Ishikawa (cell line): ENCODE results near the gene GPR153.

Experiments
- CEBPB ChIP-seq: IDR thresholded peaks from 2 replicates; pipeline ENCODE4 v1.6.1; 2012
- CREB1 ChIP-seq: IDR thresholded peaks from 2 replicates; pipeline ENCODE4 v1.6.1; 2012; ENCODE audit warnings: low read depth
- EGR1 ChIP-seq: IDR thresholded peaks from 2 replicates; pipeline ENCODE4 v1.6.1; 2012
- EP300 ChIP-seq: IDR thresholded peaks from 2 replicates; pipeline ENCODE4 v1.6.1; 2012; ENCODE audit warnings: borderline replicate concordance
- MAX ChIP-seq: IDR thresholded peaks from 2 replicates; pipeline ENCODE4 v1.6.1; 2012
- RAD21 ChIP-seq: IDR thresholded peaks from 2 replicates; pipeline ENCODE4 v1.6.1; 2012; ENCODE audit warnings: low read depth
- TEAD4 ChIP-seq: IDR thresholded peaks from 2 replicates; pipeline ENCODE4 v1.6.1; 2012
- TF ChIP-seq, protein P1 (sequence below): IDR thresholded peaks from 2 replicates; pipeline ENCODE4 v1.6.1; 2012; ENCODE audit warnings: low read depth, mild to moderate bottlenecking

GRCh38 chr1:6221210-6221784, 39.6 kb downstream of the GPR153 start:
- no peak for TF ChIP-seq CEBPB
- TF ChIP-seq EGR1: no peak
- no peak for TF ChIP-seq EP300
- no peak for TF ChIP-seq MAX
- TF ChIP-seq TEAD4: no peak
- no peak for TF ChIP-seq RAD21
- TF ChIP-seq, protein P1, sequence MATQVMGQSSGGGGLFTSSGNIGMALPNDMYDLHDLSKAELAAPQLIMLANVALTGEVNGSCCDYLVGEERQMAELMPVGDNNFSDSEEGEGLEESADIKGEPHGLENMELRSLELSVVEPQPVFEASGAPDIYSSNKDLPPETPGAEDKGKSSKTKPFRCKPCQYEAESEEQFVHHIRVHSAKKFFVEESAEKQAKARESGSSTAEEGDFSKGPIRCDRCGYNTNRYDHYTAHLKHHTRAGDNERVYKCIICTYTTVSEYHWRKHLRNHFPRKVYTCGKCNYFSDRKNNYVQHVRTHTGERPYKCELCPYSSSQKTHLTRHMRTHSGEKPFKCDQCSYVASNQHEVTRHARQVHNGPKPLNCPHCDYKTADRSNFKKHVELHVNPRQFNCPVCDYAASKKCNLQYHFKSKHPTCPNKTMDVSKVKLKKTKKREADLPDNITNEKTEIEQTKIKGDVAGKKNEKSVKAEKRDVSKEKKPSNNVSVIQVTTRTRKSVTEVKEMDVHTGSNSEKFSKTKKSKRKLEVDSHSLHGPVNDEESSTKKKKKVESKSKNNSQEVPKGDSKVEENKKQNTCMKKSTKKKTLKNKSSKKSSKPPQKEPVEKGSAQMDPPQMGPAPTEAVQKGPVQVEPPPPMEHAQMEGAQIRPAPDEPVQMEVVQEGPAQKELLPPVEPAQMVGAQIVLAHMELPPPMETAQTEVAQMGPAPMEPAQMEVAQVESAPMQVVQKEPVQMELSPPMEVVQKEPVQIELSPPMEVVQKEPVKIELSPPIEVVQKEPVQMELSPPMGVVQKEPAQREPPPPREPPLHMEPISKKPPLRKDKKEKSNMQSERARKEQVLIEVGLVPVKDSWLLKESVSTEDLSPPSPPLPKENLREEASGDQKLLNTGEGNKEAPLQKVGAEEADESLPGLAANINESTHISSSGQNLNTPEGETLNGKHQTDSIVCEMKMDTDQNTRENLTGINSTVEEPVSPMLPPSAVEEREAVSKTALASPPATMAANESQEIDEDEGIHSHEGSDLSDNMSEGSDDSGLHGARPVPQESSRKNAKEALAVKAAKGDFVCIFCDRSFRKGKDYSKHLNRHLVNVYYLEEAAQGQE: no peak
- no peak for TF ChIP-seq CREB1
